GM12801 (cell line): Measurements from ENCODE around the gene RGS7.

Source experiments
- TF ChIP-seq, protein P1 (sequence below): IDR thresholded peaks from one replicate; pipeline ENCODE4 v1.5.1; 2011; ENCODE audit warnings: control low read depth; ENCODE audit not compliant: insufficient read length; ENCODE audit errors: extremely low read depth

The RGS7 gene

DNA sequence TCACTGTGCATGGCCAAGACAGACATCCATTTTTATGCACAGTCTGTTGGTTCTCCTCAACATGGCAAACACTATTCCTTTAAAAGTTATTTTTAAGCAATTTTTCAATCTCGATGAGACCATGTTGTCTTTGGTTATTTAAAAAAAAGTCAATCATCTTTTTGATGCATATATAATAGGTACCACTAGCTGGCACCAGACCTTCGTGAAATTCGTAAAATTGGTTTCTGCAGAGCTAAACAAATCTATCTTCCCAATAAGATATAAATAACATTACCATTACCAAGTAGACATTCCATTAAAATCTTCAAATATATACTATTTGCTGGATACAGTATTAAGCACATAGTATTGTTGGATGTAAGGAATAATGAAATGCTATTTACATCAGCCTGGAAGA, 525.1 kb downstream of the RGS7 start:
- TF ChIP-seq, protein P1, sequence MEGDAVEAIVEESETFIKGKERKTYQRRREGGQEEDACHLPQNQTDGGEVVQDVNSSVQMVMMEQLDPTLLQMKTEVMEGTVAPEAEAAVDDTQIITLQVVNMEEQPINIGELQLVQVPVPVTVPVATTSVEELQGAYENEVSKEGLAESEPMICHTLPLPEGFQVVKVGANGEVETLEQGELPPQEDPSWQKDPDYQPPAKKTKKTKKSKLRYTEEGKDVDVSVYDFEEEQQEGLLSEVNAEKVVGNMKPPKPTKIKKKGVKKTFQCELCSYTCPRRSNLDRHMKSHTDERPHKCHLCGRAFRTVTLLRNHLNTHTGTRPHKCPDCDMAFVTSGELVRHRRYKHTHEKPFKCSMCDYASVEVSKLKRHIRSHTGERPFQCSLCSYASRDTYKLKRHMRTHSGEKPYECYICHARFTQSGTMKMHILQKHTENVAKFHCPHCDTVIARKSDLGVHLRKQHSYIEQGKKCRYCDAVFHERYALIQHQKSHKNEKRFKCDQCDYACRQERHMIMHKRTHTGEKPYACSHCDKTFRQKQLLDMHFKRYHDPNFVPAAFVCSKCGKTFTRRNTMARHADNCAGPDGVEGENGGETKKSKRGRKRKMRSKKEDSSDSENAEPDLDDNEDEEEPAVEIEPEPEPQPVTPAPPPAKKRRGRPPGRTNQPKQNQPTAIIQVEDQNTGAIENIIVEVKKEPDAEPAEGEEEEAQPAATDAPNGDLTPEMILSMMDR, result no peak

GRCh38 chr1:240831191-240831631, 525.8 kb downstream of the RGS7 start:
- TF ChIP-seq, protein P1, result no peak

DNA sequence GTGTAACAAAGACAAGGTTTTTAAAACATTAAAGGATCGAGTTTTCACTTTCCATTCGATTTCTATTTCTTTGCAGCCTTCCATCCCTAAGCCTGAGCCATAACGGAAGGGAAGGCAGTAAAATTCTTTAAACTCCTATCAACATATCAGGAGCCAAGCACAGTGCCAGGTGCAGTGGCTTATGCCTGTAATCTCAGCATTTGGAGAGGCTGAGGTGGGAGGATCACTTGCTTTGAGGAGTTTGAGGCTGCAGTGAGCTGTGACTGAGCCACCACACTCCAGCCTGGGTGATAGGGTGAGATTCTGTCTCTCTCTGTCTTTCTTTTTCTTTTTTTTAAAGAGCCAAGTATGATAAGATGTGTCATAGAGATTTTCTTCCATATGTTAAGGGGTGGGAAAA, 527.5 kb downstream of the RGS7 start:
- TF ChIP-seq, protein P1, result no peak

- TF ChIP-seq, protein P1, result no peak
These were observed 529.2 kb downstream of the RGS7 start for GRCh38 chr1:240827786-240828185.

GRCh38 chr1:240824238-240824637, 532.8 kb downstream of the RGS7 start:
- TF ChIP-seq, protein P1, result no peak

DNA sequence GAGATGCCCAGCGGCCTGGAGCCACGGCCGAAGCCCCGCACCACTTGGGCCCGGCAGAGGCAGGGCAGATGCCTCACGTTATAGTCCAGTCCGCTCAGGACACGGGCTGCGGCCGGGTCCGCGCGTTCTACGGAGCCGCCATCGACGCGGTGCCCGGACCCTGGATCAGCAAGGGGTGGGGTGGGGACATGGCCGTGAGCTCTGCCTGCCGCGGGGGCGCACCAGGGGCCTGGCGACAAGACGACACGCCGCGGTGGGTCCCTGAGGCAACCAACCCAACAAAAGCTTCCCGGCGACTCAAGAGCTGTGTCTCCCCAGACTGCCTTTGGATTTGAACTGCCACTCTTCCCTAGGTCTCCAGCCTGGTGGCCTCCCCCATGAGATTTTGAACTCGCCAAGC, 533.6 kb downstream of the RGS7 start:
- TF ChIP-seq, protein P1, result no peak

GRCh38 chr1:240821925-240822324, 535.1 kb downstream of the RGS7 start:
- TF ChIP-seq, protein P1, result no peak

DNA sequence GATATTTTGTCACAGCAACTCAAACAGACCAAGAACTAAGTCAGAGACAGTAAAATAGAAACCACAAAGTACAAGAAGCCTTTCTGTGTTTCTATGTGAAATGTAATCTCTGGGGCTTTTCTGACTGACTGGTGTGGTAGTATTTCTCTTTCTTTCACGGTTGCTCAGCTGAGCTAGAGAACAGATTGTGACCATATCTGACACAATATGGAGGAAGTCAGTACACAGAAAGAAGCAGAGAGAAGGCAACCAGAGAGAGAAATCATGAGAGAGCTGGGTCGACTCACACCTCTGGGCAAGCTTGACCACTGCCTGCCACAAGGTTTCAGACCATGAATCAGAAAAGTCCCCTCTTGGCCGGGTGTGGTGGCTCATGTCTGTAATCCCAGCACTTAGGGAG, 536.2 kb downstream of the RGS7 start:
- TF ChIP-seq, protein P1, result no peak
